ENCODE results near the gene IL1RN.
"Not testable (repeated sequence)": the region's sequence is repeated elsewhere in the genome, so short reads cannot be mapped to it uniquely, and the experiment has no call there.

The IL1RN gene

GRCh38 chr2:113126845-113127645 is at the start of gene IL1RN:
Gene IL1RN, plus strand, starts transcription at chr2:113127598. Its CDS starts 27 bp downstream, at chr2:113127625.
- DNase-seq: no peak

GRCh38 chr2:113077921-113078320 is 49.5 kb upstream of the IL1RN start:
- DNase-seq: no peak

- DNase-seq: no peak
Measured at GRCh38 chr2:113078350-113078839, 49.0 kb upstream of the IL1RN start.

DNA sequence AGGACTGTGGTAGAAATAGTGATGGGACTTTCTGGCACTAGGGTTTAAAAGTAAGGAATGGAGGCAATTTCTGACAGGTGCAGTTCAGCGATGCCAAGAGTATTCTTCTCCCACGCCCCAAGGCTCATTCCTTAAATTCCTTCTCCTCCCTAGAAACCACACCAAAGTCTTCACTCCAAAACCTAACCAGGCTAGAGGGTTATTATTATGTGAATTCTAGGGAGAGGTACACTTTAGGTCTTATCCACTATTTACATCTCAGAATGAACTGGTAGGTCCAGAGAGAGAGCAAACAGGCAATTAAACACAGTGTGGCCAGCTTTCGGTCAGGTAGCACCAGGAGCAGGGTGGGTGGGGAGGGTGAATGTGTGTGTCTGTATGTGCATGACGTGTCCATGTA is 48.3 kb upstream of the IL1RN start:
- DNase-seq: no peak

- DNase-seq: peak; percentile 83
Measured at GRCh38 chr2:113080134-113080533, 47.3 kb upstream of the IL1RN start.

DNA sequence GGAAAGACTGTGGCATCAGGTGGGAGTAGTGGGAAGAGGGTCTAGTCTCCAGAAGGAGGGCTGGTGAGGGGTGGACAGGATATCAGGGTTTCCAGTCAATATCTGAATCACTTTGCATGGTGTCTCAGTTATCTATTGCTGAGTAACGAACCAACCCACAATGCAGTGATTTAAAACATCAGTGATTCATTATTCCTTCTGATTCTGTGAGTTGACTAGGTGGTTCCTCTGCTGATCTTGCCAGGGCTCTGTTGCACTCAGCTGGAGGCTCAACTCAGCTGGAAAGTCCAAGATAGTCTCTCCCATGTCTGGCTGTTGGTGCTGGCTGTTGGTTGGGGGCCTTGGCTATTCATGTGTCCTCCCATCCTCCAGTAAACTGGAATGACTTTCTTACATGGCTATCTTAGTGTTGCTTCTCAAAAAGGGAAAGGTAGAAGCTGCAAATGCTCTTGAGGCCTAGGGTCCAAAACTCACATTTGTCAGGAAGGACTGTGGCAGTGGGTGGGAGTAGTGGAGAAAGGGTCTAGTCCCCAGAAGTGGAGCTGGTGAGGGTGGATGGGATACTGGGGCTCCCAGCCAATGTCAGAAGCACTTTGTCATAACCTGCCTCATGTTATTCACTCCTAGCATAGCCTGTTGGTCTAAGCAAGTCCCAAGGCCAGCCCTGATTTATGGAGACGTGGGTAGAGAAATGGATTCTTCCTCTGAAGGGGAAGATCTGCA is 45.7 kb upstream of the IL1RN start:
- DNase-seq: no peak

- DNase-seq: no peak
Measured at GRCh38 chr2:113083296-113083695, 44.1 kb upstream of the IL1RN start.

DNA sequence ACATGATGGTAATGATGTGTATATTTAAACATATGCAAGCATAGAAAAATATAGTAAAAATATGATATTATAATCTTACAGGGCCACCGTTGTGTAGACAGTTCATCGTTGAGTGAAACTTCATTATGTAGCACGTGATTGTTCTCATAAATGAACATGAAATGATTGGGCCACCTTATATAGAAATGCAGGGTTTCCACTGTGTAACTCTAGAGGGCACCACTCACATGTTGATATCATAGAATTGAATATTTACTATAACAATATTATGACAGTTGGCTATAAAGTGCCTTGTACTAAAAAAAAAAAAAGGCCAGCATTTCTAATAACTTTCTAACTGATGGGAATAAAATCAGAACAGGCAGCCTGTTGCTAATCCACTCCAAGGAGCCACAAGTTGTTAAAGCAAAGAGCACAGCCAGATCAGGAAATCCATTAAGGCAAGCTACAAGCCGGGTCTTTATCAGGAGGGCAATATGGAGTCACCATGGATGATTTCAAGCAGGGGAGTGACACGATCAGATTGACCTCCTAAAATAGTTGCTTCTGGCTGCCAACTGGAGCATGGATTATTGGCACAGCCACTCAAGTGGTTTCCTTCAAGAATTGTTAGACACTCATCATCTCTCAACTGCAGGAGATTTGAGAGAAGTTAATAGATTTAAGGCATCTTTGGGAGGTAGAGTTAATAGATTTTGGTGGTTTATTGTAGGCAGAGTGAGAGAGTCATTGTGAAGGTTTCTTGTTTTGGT is 43.0 kb upstream of the IL1RN start:
- no peak for DNase-seq

- DNase-seq: no peak
Measured at GRCh38 chr2:113085542-113085941, 41.9 kb upstream of the IL1RN start.

DNA sequence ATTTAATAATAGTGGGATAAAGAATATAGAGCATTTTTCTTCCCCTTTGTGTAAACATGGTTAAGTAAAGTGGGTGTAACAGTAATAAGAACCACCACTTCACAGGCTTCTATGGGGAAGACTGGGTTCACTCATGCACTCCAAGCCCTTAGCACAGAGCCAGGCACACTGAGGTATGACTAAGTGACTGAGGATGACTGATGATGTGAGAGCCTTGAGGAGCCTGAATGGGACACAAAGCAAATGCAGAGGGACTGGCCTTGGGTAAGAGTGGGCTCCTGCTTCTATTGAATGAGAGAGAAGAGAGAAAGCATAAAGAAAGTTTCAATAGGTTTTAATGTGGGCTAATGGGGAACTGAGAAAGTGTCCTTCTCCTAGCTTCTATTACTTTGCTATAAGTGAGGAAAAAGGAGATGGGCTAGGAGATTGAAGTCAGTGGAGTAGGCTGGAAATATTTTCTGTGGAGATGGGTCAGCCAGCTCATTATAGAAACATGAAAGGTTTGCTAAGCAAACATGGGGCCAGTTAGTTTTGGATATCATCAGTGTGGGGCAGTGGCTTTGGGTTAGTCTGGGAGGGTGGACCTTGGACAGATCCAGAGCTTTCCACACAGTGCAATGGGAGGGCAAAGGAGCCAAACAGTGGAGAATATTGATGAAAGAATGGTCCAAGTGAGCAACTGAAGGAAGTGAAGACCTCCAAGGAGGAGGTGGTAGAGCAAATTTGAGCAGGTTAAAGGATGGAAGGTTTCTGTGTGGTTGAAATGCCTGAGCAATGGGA is 39.0 kb upstream of the IL1RN start:
- no peak for DNase-seq

DNA sequence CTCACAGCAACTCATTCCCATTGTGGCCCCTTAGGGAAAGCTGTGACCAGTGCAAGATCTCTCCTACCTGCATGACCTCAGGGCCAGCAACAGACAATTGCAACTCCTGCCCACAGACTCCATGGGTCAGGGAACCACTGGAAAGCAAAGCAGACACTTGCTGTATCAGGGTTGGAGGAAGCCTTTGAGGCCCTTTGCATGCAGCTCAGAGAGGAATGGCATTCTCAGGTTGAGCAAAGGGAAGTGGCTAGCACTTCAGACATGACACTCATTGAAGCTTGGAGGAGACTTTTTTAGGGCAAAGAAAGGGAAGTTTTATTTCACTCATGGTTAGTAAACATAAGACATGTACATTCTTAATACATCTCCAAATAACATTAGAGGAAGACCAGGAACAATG is 37.5 kb upstream of the IL1RN start:
- DNase-seq: no peak

DNA sequence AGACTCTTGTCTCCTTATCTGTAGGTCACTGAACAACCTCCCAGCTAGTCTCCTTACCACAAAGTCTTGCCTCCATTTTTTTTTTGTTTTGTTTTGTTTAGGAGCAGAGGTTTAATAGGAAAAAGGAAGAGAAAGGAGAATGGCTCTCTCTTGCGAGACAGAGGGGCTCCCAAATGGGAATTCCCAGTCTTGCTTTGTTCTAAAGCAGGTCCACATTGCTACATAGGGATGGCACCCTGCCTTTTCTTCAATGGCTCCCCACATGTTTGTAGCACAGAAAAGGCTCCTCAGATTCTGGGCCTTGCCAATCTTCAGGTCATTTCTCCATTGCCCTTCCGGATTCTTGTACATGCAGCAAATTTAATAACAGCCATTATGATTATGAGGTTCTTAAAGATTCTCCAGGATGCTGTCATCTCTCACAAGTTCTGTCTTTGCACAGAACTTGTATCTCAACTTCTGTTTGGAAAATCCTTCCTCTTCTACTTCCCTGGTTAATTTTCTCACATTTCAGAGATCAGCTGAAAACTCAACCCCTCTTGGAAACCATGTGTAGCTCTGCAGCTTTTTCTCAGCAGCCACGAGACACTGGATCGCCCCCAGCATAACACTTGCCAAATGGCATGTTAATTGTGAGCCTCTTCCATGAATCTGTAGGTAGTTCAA is 36.0 kb upstream of the IL1RN start:
- no peak for DNase-seq

GRCh38 chr2:113092864-113093612 is 34.4 kb upstream of the IL1RN start:
- DNase-seq: no peak

DNA sequence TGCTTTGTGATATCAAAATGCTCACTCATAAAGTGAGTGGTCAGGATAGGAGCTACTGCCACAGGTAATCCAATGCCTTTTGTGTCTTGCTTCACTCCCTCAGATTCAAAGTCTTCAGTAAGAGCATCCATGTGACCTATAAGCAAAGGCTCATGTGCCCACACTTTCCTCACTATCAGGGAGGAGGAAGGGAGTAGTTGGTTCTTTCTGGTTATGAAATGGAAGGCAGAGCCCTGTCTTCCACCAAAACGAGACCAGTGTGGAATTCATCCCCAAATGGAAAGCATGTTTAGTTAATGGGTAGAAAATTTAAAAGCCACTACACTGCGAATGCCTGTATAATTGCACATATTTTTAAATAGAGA is 33.8 kb upstream of the IL1RN start:
- no peak for DNase-seq

DNA sequence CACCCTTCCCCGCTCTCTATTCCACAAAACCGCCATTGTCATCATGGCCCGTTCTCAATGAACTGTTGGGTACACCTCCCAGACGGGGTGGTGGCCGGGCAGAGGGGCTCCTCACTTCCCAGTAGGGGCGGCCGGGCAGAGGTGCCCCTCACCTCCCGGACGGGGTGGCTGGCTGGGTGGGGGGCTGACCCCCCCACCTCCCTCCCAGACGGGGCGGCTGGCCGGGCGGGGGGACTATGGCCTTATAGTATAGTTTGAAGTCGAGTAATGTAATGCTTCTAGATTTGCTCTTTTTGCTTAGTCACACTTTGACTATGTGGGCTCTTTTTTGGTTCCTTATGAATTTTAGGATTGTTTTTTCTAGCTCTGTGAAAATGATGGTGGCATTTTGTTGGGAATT is 31.1 kb upstream of the IL1RN start:
- not testable (repeated sequence) for DNase-seq

GRCh38 chr2:113096842-113097618 is 30.4 kb upstream of the IL1RN start:
- not testable (repeated sequence) for DNase-seq

GRCh38 chr2:113098041-113098440 is 29.4 kb upstream of the IL1RN start:
- DNase-seq: no peak

GRCh38 chr2:113098532-113098931 is 28.9 kb upstream of the IL1RN start:
- DNase-seq: no peak

DNA sequence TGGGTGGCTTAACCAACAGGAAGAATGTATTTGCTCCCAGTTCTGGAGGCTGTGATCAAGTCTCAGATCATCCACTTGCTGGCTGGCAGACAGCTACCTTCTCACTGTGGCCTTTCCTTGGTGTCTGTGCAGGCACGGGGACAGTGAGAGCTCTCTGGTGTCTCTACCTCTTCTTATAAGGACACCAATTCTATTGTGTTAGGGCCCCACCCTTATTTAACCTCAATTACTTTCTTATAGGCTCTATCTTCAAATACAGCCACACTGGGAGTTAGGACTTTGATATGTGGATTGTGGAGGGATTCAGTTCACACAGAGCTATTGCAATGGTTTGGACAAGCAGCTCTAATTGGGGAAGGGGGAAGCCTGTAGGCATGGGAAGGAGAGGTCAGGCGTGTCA is 25.3 kb upstream of the IL1RN start:
- no peak for DNase-seq

DNA sequence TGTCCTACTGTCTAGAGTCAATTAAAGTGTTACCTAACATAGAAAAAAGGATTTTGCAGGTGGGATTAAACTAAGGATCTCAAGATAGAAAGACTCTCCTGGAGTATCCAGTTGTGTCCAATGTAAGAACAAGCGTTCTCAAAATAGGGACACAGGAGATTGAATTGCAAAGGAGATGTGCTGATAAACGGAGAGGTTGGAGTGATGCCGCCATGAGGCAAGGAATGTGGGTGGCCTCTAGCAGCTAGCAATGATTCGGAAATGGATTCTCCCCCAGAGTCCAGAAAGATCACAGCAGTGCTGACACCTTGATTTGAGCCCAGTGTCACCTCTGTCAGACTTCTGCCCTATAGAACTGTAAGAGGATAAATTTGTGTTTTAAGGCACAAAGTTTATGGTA is 24.1 kb upstream of the IL1RN start:
- DNase-seq: no peak

Data from activated CD8-positive, alpha-beta memory T cell treated with anti-CD3 and anti-CD28 coated beads for 24 hours (primary cell).